K562 (cell line): ENCODE results near the gene RPF1. TPM values are rescaled to one million over a fixed set of nuclear protein-coding genes. Genes with fewer than 3 reads are reported as not detected.

Experiments
- ATAC-seq: fragments of 200-7000 bp; cut with Tn5 transposase; 3 replicates; pipeline ENCODE4 v1.9.1; 2020; ENCODE audit warnings: moderate library complexity
- BruUV-seq: library from RNA; stranded (reverse); fragments of 400-500 nt; replicated peaks from 2 replicates; lab custom pipeline; 2021; lab: Mats Ljungman, UMichigan
- CTCF ChIA-PET: fragments of 300-600 bp; formaldehyde crosslinking; extraction: SDS; loops from one replicate; lab custom pipeline; 2021; ENCODE audit warnings: low intra/inter-chr PET ratio; lab: Yijun Ruan, JAX
- POLR2A ChIA-PET: fragments of 300-600, 350-650 bp; sonication (Branson Sonifier 250); formaldehyde crosslinking; extraction: SDS; loops from one replicate; lab custom pipeline; 2021; ENCODE audit warnings: antibody characterized with exemption, inconsistent platforms; lab: Yijun Ruan, JAX
- DNase-seq, 4 experiments: peaks; one replicate each; pipeline versions ENCODE4 v3.0.0 to v3.0.0-alpha.2; 2011 to 2018; ENCODE audit warnings: low spot score in 3 of 4, mixed read lengths in 3 of 4; ENCODE audit errors: extremely low read depth in 1 of 4
- FAIRE-seq: peaks from 2 replicates; lab custom pipeline; 2011; peaks lifted over from hg19 to GRCh38; lab: Jason Lieb, UNC
- H2AFZ ChIP-seq: 2 replicates; pipeline ENCODE4 v1.6.0; 2011; ENCODE audit warnings: low read depth, low read length, control low read depth, inconsistent platforms
- H3K27ac ChIP-seq: fragments of 200-600 bp; 3 replicates; pipeline ENCODE4 v1.8.0; 2011; ENCODE audit warnings: low read depth, mild to moderate bottlenecking, control low read depth, inconsistent platforms, low read length, moderate library complexity, mixed read lengths; ENCODE audit errors: extremely low read depth
- H3K27me3 ChIP-seq, 2 experiments: fragments of 300-600 bp in 1 of 2; 2 replicates in 1 of 2; 3 replicates in 1 of 2; pipeline versions ENCODE4 v1.6.0 to v1.8.0; 2011; ENCODE audit warnings: inconsistent platforms in 2 of 2, low read length in 2 of 2, mild to moderate bottlenecking in 1 of 2, mixed read lengths in 1 of 2, moderate library complexity in 1 of 2; ENCODE audit not compliant: control insufficient read depth in 2 of 2, insufficient read depth in 2 of 2
- H3K36me3 ChIP-seq: fragments of 300-600 bp; 3 replicates; pipeline ENCODE4 v1.8.0; 2011; ENCODE audit warnings: mild to moderate bottlenecking, low read length, inconsistent platforms; ENCODE audit not compliant: control insufficient read depth, insufficient read depth
- H3K4me1 ChIP-seq, 2 experiments: fragments of 200-600 bp in 1 of 2; replicated peaks in 1 of 2; 2 replicates in 1 of 2; 3 replicates in 1 of 2; pipeline versions ENCODE4 v1.5.1 to v1.8.0; 2011; ENCODE audit warnings: inconsistent platforms in 2 of 2, low read length in 2 of 2, mild to moderate bottlenecking in 1 of 2, mixed read lengths in 1 of 2, moderate library complexity in 1 of 2; ENCODE audit not compliant: control insufficient read depth in 2 of 2, insufficient read depth in 2 of 2
- H3K4me2 ChIP-seq: 2 replicates; pipeline ENCODE4 v1.6.1; 2011; ENCODE audit warnings: low read length, control low read depth, inconsistent platforms, mixed read lengths; ENCODE audit not compliant: insufficient read depth
- H3K4me3 ChIP-seq: fragments of 200-600 bp; sonication (generic), shearing (Covaris generic); 2 replicates; pipeline ENCODE4 v1.5.1; 2016; ENCODE audit warnings: control low read depth, inconsistent platforms
- H3K79me2 ChIP-seq: fragments of 200-600 bp; 3 replicates; pipeline ENCODE4 v1.8.0; 2011; ENCODE audit warnings: low read length, inconsistent platforms; ENCODE audit not compliant: control insufficient read depth, insufficient read depth
- H3K9ac ChIP-seq, 2 experiments: 2 replicates each; pipeline versions ENCODE4 v1.6.0 to v1.6.1; 2011; ENCODE audit warnings: low read depth in 2 of 2, low read length in 2 of 2, control low read depth in 1 of 2, inconsistent platforms in 1 of 2, mild to moderate bottlenecking in 1 of 2, mixed read lengths in 1 of 2; ENCODE audit not compliant: insufficient read depth in 1 of 2
- H3K9me1 ChIP-seq: one replicate; pipeline ENCODE4 v1.6.0; 2011; ENCODE audit warnings: inconsistent platforms, mild to moderate bottlenecking, low read length, moderate library complexity; ENCODE audit not compliant: control insufficient read depth, insufficient read depth
- H3K9me3 ChIP-seq: replicated peaks from 2 replicates; pipeline ENCODE4 v1.5.1; 2011; ENCODE audit warnings: low read depth, low read length, inconsistent platforms; ENCODE audit not compliant: control insufficient read depth, insufficient read depth
- H4K20me1 ChIP-seq: replicated peaks from 2 replicates; pipeline ENCODE4 v1.6.1; 2011; ENCODE audit warnings: low read length, inconsistent platforms, mixed read lengths; ENCODE audit not compliant: control insufficient read depth, insufficient read depth
- C11orf30 ChIP-seq: fragments of 450-650 bp; IDR thresholded peaks from 2 replicates; pipeline ENCODE4 v1.6.1; 2016; ENCODE audit warnings: low read depth, mild to moderate bottlenecking
- FOSL1 ChIP-seq: fragments of 200-800 bp; sonication (Bioruptor generic); conservative IDR thresholded peaks from 2 replicates; pipeline ENCODE4 v1.6.1; 2016; ENCODE audit warnings: missing genetic modification characterization, missing compliant biosample characterization
- HOXB6 ChIP-seq: fragments of 250-450 bp; sonication (Bioruptor Pico); IDR thresholded peaks from 2 replicates; pipeline ENCODE4 v1.5.1; 2022; ENCODE audit warnings: mild to moderate bottlenecking, borderline replicate concordance
- HSF4 ChIP-seq: fragments of 250-450 bp; sonication (Bioruptor Pico); IDR thresholded peaks from 2 replicates; pipeline ENCODE4 v2.1.2; 2022; ENCODE audit warnings: mild to moderate bottlenecking, moderate library complexity, borderline replicate concordance
- JUNB ChIP-seq: fragments of 450-650 bp; formaldehyde crosslinking; conservative IDR thresholded peaks from 2 replicates; pipeline ENCODE4 v1.4.0; 2020; ENCODE audit warnings: mild to moderate bottlenecking
- MAFG ChIP-seq: fragments of 450-650 bp; conservative IDR thresholded peaks from 2 replicates; pipeline ENCODE4 v1.6.1; 2016; ENCODE audit warnings: missing genetic modification characterization, missing compliant biosample characterization
- RBM25 ChIP-seq: fragments of 200-400 bp; formaldehyde crosslinking; IDR thresholded peaks from 2 replicates; pipeline ENCODE4 v1.6.1; 2018; ENCODE audit warnings: low read length, low read depth, moderate library complexity; ENCODE audit not compliant: severe bottlenecking
- TRIM24 ChIP-seq, 2 experiments: fragments of 450-650 bp; IDR thresholded peaks; 2 replicates each; pipeline ENCODE4 v1.6.1; 2016
- ZNF316 ChIP-seq: fragments of 450-650 bp; IDR thresholded peaks from 2 replicates; pipeline ENCODE4 v1.6.1; 2016
- ZNF384 ChIP-seq: IDR thresholded peaks from 2 replicates; pipeline ENCODE4 v1.6.1; 2012; ENCODE audit warnings: low read depth, low read length, improper control_type of control experiment
- ZNF695 ChIP-seq: fragments of 450-650 bp; formaldehyde crosslinking; IDR thresholded peaks from 2 replicates; pipeline ENCODE4 v1.4.0; 2020; ENCODE audit warnings: mild to moderate bottlenecking, moderate library complexity
- WGBS: fragments of 100-300 bp; shearing (Covaris generic); methylation state at CpG from one replicate; pipeline ENCODE4 v1.1.6; 2016; ENCODE audit warnings: low coverage, mixed read lengths; ENCODE audit not compliant: insufficient coverage; ENCODE audit errors: missing lambda C conversion rate; 5-methylcytosine and 5-hydroxymethylcytosine counted together
- in situ Hi-C: fragments of 300-500 bp; cut with MboI; formaldehyde crosslinking; loops from 4 replicates; pipeline ENCODE4 v1.15.0; 2018; ENCODE audit warnings: inconsistent platforms, mixed read lengths
- intact Hi-C: fragments of 100-400 bp; cut with micrococcal nuclease; formaldehyde crosslinking; loops from 2 replicates; pipeline ENCODE4 v1.14.2; 2022
- polyA plus RNA-seq, 8 experiments: library from polyadenylated mRNA; depleted of rRNA in 4 of 8; stranded (reverse) in 5 of 8; unstranded in 3 of 8; fragments of >200 nt; fragmentation: Nextera tagmentation in 2 of 8; fragmentation: Illumina TruSeq in 1 of 8; extraction: Ambion mirVana in 2 of 8; extraction: Trizol in 1 of 8; gene quantifications; 2 replicates each; pipeline versions ENCODE4 v1.2.1 to v1.2.3, GENCODE V29; 2011 to 2014; ENCODE audit warnings: inconsistent platforms in 1 of 8, missing spikeins in 1 of 8
- total RNA-seq, 7 experiments: library from RNA; depleted of rRNA in 6 of 7; stranded (reverse); fragments of >200 nt in 6 of 7; fragmentation: Illumina TruSeq in 2 of 7; extraction: Trizol in 2 of 7; gene quantifications; 2 replicates each; pipeline versions ENCODE4 v1.2.1 to v1.2.3, GENCODE V29; 2011 to 2021; ENCODE audit warnings: low replicate concordance in 1 of 7
- TF ChIP-seq, protein P1 (sequence below): IDR thresholded peaks from 2 replicates; pipeline ENCODE4 v1.6.1; 2011; ENCODE audit warnings: borderline replicate concordance, low read depth, mild to moderate bottlenecking, moderate library complexity, low read length; ENCODE audit not compliant: insufficient read depth, poor library complexity, severe bottlenecking
- TF ChIP-seq, protein P2 (sequence below): sonication (generic); IDR thresholded peaks from 2 replicates; pipeline ENCODE4 v1.6.1; 2016

RPF1 gene
- total and polyA plus RNA-seq, 9 of the 15 experiments (the other 6 are each of a cell fraction or from before 2014, with no cell fraction given), result 52.4 to 156 (median 90.2) TPM

DNA sequence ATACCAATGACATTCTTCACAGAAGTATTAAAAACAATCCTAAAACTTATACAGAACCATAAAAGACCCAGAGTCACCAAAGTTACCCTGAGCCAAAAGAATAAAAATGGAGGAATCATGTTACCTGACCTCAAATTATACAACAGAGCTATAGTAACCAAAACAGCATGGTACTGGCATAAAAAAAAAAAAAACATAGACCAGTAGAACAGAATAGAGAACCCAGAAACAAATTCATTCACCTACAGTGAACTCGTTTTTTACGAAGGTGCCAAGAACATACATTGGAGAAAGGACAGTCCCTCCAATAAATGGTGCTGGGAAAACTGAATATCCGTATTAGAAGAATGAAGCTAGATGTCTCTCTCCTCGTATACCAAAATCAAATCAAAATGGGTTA, 30.0 kb downstream of the RPF1 start (continued):
- TF ChIP-seq, protein P1, sequence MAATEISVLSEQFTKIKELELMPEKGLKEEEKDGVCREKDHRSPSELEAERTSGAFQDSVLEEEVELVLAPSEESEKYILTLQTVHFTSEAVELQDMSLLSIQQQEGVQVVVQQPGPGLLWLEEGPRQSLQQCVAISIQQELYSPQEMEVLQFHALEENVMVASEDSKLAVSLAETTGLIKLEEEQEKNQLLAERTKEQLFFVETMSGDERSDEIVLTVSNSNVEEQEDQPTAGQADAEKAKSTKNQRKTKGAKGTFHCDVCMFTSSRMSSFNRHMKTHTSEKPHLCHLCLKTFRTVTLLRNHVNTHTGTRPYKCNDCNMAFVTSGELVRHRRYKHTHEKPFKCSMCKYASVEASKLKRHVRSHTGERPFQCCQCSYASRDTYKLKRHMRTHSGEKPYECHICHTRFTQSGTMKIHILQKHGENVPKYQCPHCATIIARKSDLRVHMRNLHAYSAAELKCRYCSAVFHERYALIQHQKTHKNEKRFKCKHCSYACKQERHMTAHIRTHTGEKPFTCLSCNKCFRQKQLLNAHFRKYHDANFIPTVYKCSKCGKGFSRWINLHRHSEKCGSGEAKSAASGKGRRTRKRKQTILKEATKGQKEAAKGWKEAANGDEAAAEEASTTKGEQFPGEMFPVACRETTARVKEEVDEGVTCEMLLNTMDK, result no peak
- TF ChIP-seq JUNB (no peak), ZNF316 (no peak), FOSL1 (no peak), ZNF695 (no peak), TRIM24 (IDR thresholded peaks at IDR 0.05) (0 out of 4 replicates have a peak, but pooled peaks of 1 of the 2 experiments have one; percentile 19), ZNF384 (peak; percentile 34; the same call in 1 of the 2 replicates)

DNA sequence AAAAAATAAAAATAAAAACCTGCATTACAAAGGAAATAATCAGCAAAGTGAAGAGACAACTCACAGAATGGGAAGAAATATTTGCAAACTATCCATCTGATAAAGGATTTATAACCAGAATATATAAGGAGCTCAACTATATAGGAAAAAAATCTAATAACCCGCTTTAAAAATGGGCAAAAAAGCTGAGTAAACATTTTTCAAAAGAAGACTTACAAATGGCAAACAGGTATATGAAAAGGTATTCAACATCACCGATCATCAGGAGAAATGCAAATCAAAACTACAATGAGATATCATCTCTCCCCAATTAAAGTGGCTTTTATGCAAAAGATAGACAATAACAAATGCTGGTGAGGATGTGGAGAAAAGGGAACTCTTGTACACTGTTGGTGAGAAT, 31.1 kb downstream of the RPF1 start:
- in situ Hi-C loops, result no loop called here
- WGBS, result 79% methylated on average over 2 of the region's 2 CpGs
- TF ChIP-seq ZNF316, result peak; percentile 94
- peak; percentile 87 for TF ChIP-seq C11orf30
- no peak for TF ChIP-seq HOXB6 (CRISPR knock-in tag)
- TF ChIP-seq RBM25, result peak; percentile 20
- no peak for TF ChIP-seq HSF4 (CRISPR knock-in tag)
- peak; percentile 81 for TF ChIP-seq MAFG (tag)
- TF ChIP-seq, protein P2, sequence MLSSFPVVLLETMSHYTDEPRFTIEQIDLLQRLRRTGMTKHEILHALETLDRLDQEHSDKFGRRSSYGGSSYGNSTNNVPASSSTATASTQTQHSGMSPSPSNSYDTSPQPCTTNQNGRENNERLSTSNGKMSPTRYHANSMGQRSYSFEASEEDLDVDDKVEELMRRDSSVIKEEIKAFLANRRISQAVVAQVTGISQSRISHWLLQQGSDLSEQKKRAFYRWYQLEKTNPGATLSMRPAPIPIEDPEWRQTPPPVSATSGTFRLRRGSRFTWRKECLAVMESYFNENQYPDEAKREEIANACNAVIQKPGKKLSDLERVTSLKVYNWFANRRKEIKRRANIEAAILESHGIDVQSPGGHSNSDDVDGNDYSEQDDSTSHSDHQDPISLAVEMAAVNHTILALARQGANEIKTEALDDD, result no peak

More for the DNA sequence above, 31.1 kb downstream of the RPF1 start:
- Histone ChIP-seq H4K20me1 (no peaks in the 10 kb centered on the region), H3K36me3 (0 out of 3 replicates have a peak, but pooled peaks cover 1% of the 10 kb centered on the region), H3K9me1 (no peaks in the 10 kb centered on the region), H3K27ac (no peak overlapping the region), H3K9me3 (no peaks in the 10 kb centered on the region; the same call in 1 of the 2 replicates), H3K9ac (no peak overlapping the region), H3K4me1 (peaks cover 3 to 4% of the 10 kb centered on the region in 2 experiments; a peak in 3 of 5 replicates), H3K4me3 (no peak overlapping the region), H3K27me3 (no peaks in the 10 kb centered on the region), H2AFZ (no peak overlapping the region), H3K79me2 (peaks cover 29% of the 10 kb centered on the region), H3K4me2 (no peak overlapping the region)
- intact Hi-C loops, result no loop called here
- POLR2A ChIA-PET, result no interaction called here
- FAIRE-seq (no peak), ATAC-seq (no peak), DNase-seq (no peak)
- CTCF ChIA-PET, result no interaction called here
- BruUV-seq, result no TSS peak
